DOHH2 (cell line): ENCODE measurements around the gene FIBCD1.

Experiments used
- EZH2phosphoT487 ChIP-seq: fragments of 200-600 bp; sonication (generic); IDR thresholded peaks from 2 replicates; pipeline ENCODE4 v1.6.1; 2017; ENCODE audit warnings: borderline replicate concordance, mild to moderate bottlenecking, antibody characterized with exemption, low read length, moderate library complexity, mixed read lengths
- TF ChIP-seq, protein P1 (sequence below): fragments of 200-600 bp; sonication (generic); IDR thresholded peaks from one replicate; pipeline ENCODE4 v1.5.1; 2014; ENCODE audit warnings: antibody characterized with exemption, mild to moderate bottlenecking, low read depth, low read length; ENCODE audit not compliant: poor library complexity, severe bottlenecking

DNA sequence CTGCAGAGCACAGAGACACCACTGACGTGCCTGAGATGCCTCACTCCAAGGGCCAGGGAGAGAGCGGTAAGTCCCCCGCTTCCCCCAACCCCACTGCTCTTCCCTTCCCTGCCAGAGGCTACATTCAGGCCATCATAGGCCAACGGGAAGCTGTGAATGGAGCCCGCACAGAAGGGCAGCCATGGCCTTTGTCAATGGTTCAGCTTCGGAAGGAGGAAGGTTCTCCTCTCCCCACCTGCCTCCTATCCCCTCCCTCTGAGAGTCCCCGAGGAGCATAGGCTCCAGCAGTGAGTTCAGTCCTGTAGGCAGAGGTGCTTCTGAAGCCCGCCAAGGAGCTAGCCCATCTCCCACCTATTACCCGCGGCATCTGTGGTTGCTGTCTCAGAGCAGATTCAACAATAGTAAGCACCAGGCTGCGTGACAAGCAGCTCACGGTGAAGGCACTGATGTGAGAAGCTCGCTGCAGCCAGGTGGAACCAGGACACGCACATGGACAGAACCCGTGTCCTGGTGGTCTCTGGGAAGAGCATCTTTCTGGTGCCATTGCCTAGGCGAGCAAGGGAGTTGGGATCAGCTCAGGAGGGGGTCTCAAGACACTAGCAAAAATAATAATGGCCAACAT lies 58.3 kb downstream of the FIBCD1 start:
- TF ChIP-seq, protein P1, sequence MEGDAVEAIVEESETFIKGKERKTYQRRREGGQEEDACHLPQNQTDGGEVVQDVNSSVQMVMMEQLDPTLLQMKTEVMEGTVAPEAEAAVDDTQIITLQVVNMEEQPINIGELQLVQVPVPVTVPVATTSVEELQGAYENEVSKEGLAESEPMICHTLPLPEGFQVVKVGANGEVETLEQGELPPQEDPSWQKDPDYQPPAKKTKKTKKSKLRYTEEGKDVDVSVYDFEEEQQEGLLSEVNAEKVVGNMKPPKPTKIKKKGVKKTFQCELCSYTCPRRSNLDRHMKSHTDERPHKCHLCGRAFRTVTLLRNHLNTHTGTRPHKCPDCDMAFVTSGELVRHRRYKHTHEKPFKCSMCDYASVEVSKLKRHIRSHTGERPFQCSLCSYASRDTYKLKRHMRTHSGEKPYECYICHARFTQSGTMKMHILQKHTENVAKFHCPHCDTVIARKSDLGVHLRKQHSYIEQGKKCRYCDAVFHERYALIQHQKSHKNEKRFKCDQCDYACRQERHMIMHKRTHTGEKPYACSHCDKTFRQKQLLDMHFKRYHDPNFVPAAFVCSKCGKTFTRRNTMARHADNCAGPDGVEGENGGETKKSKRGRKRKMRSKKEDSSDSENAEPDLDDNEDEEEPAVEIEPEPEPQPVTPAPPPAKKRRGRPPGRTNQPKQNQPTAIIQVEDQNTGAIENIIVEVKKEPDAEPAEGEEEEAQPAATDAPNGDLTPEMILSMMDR = no peak
- TF ChIP-seq EZH2phosphoT487 = no peak
